ENCODE measurements around the gene SLC22A12.
A peak's percentile ranks its signal among the peaks of the same experiment; 100 is the strongest.

Gene SLC22A12

GRCh38 chr11:64619196-64619595, 28.2 kb downstream of the SLC22A12 start:
- no peak for DNase-seq (ENCODE audit: low read depth)
- H3K4me3 ChIP-seq (ENCODE audit: low read depth, low read length), result no peak overlapping the region

GRCh38 chr11:64619811-64620380, 28.9 kb downstream of the SLC22A12 start:
- H3K4me3 ChIP-seq (ENCODE audit: low read depth, low read length), result no peak overlapping the region
- DNase-seq (ENCODE audit: low read depth), result peak; percentile 49

GRCh38 chr11:64620381-64620971, 29.5 kb downstream of the SLC22A12 start:
- no peak overlapping the region for H3K4me3 ChIP-seq (ENCODE audit: low read depth, low read length)
- no peak for DNase-seq (ENCODE audit: low read depth)

- DNase-seq (ENCODE audit: low read depth), result no peak
- H3K4me3 ChIP-seq (ENCODE audit: low read depth, low read length), result no peak overlapping the region
These were observed 30.4 kb downstream of the SLC22A12 start for GRCh38 chr11:64621283-64622019.

- no peak for DNase-seq (ENCODE audit: low read depth)
These were observed 31.7 kb downstream of the SLC22A12 start for GRCh38 chr11:64622681-64623080.

GRCh38 chr11:64624883-64625481, 34.0 kb downstream of the SLC22A12 start:
- H3K4me3 ChIP-seq (ENCODE audit: low read depth, low read length), result no peak overlapping the region
- no peak for DNase-seq (ENCODE audit: low read depth)

More at GRCh38 chr11:64622681-64623080, 31.7 kb downstream of the SLC22A12 start:
- no peak overlapping the region for H3K4me3 ChIP-seq (ENCODE audit: low read depth, low read length)

GRCh38 chr11:64626637-64627036, 35.6 kb downstream of the SLC22A12 start:
- no peak for DNase-seq (ENCODE audit: low read depth)

GRCh38 chr11:64627371-64627770, 36.4 kb downstream of the SLC22A12 start:
- no peak overlapping the region for H3K4me3 ChIP-seq (ENCODE audit: low read depth, low read length)
- no peak for DNase-seq (ENCODE audit: low read depth)

More at GRCh38 chr11:64626637-64627036, 35.6 kb downstream of the SLC22A12 start:
- H3K4me3 ChIP-seq (ENCODE audit: low read depth, low read length), result no peak overlapping the region

- no peak for DNase-seq (ENCODE audit: low read depth)
- H3K4me3 ChIP-seq (ENCODE audit: low read depth, low read length), result no peak overlapping the region
These were observed 37.6 kb downstream of the SLC22A12 start for GRCh38 chr11:64628596-64628995.

- no peak overlapping the region for H3K4me3 ChIP-seq (ENCODE audit: low read depth, low read length)
- no peak for DNase-seq (ENCODE audit: low read depth)
These were observed 38.1 kb downstream of the SLC22A12 start for GRCh38 chr11:64629103-64629502.

- no peak overlapping the region for H3K4me3 ChIP-seq (ENCODE audit: low read depth, low read length)
- DNase-seq (ENCODE audit: low read depth), result no peak
These were observed 39.0 kb downstream of the SLC22A12 start for GRCh38 chr11:64629796-64630562.

- no peak for DNase-seq (ENCODE audit: low read depth)
- H3K4me3 ChIP-seq (ENCODE audit: low read depth, low read length), result no peak overlapping the region
These were observed 40.7 kb downstream of the SLC22A12 start for GRCh38 chr11:64631675-64632074.

GRCh38 chr11:64632237-64632636, 41.2 kb downstream of the SLC22A12 start:
- no peak overlapping the region for H3K4me3 ChIP-seq (ENCODE audit: low read depth, low read length)
- DNase-seq (ENCODE audit: low read depth), result no peak

- no peak overlapping the region for H3K4me3 ChIP-seq (ENCODE audit: low read depth, low read length)
- no peak for DNase-seq (ENCODE audit: low read depth)
These were observed 41.6 kb downstream of the SLC22A12 start for GRCh38 chr11:64632654-64633053.

- no peak overlapping the region for H3K4me3 ChIP-seq (ENCODE audit: low read depth, low read length)
- no peak for DNase-seq (ENCODE audit: low read depth)
These were observed 42.6 kb downstream of the SLC22A12 start for GRCh38 chr11:64633555-64634159.

GRCh38 chr11:64637334-64638017, 46.5 kb downstream of the SLC22A12 start:
- DNase-seq (ENCODE audit: low read depth), result no peak
- no peak overlapping the region for H3K4me3 ChIP-seq (ENCODE audit: low read depth, low read length)

GRCh38 chr11:64638018-64638665, 47.1 kb downstream of the SLC22A12 start:
- no peak for DNase-seq (ENCODE audit: low read depth)
- H3K4me3 ChIP-seq (ENCODE audit: low read depth, low read length), result no peak overlapping the region

- DNase-seq (ENCODE audit: low read depth), result no peak
- H3K4me3 ChIP-seq (ENCODE audit: low read depth, low read length), result no peak overlapping the region
These were observed 47.8 kb downstream of the SLC22A12 start for GRCh38 chr11:64638829-64639228.
